Esophagus muscularis mucosa (tissue), 4 donors: ENCODE measurements around the gene AMOT. TPM values are rescaled to one million over a fixed set of nuclear protein-coding genes. Genes with fewer than 3 reads are reported as not detected.

Experiments
- DNase-seq: peaks from one replicate; pipeline ENCODE4 v3.0.0-alpha.2; 2017; ENCODE audit errors: extremely low spot score
- H3K27ac ChIP-seq, 4 donors: fragments of 200-600 bp; sonication (generic); replicated peaks in 1 of 4; 1 replicate in 3 of 4; 2 replicates in 1 of 4; pipeline ENCODE4 v1.5.1; 2016 to 2019; ENCODE audit warnings: mild to moderate bottlenecking in 1 of 4
- H3K27me3 ChIP-seq, 4 donors: fragments of 200-600 bp; sonication (generic); one replicate each; pipeline versions ENCODE4 v1.5.1 to v1.6.0; 2016 to 2019
- H3K36me3 ChIP-seq, 4 donors: fragments of 200-600 bp; sonication (generic); one replicate each; pipeline ENCODE4 v1.5.1; 2016 to 2019
- H3K4me1 ChIP-seq, 4 donors: fragments of 200-600 bp; sonication (generic); one replicate each; pipeline ENCODE4 v1.5.1; 2016 to 2019
- H3K4me3 ChIP-seq, 4 donors: fragments of 200-600 bp; sonication (generic); 1 replicate in 2 of 4; 2 replicates in 2 of 4; pipeline ENCODE4 v1.5.1; 2016 to 2019; ENCODE audit warnings: mild to moderate bottlenecking in 4 of 4, moderate library complexity in 1 of 4
- H3K9me3 ChIP-seq, 4 donors: fragments of 200-600 bp; sonication (generic); 1 replicate in 3 of 4; 2 replicates in 1 of 4; pipeline ENCODE4 v1.5.1; 2016 to 2019
- EP300 ChIP-seq: sonication (generic); formaldehyde crosslinking; IDR thresholded peaks from one replicate; pipeline ENCODE4 v1.6.1; 2017; ENCODE audit warnings: antibody characterized with exemption
- POLR2A ChIP-seq: fragments of 450-650 bp; IDR thresholded peaks from one replicate; pipeline ENCODE4 v1.6.1; 2017; ENCODE audit warnings: antibody characterized with exemption, moderate library complexity, mild to moderate bottlenecking, low read depth
- POLR2AphosphoS5 ChIP-seq, 2 donors: sonication (generic); formaldehyde crosslinking; IDR thresholded peaks; one replicate each; pipeline ENCODE4 v1.6.1; 2017; ENCODE audit warnings: antibody characterized with exemption in 2 of 2
- WGBS: methylation state at CpG from one replicate; pipeline ENCODE4 v1.1.5; 2018; 5-methylcytosine and 5-hydroxymethylcytosine counted together
- intact Hi-C: fragments of 100-400 bp; cut with DNase I; formaldehyde crosslinking; loops from one replicate; pipeline ENCODE4 v1.15.1; 2023
- total RNA-seq, 4 donors: library from RNA; depleted of rRNA; stranded (reverse); fragments of >200 nt; gene quantifications; one replicate each; pipeline versions ENCODE4 v1.1.0 to v1.2.1, GENCODE V29; 2016
- TF ChIP-seq, protein P1 (sequence below), 3 experiments: fragments of 200-600 bp in 2 of 3; fragments of 450-650 bp in 1 of 3; sonication (generic) in 2 of 3; IDR thresholded peaks; one replicate each; pipeline ENCODE4 v1.5.1; 2017 to 2019; ENCODE audit warnings: antibody characterized with exemption in 3 of 3, mild to moderate bottlenecking in 2 of 3, moderate library complexity in 1 of 3

AMOT gene
- total RNA-seq, 4 donors from 2014 or later, result 4.5 to 11.1 (median 9.2) TPM

DNA sequence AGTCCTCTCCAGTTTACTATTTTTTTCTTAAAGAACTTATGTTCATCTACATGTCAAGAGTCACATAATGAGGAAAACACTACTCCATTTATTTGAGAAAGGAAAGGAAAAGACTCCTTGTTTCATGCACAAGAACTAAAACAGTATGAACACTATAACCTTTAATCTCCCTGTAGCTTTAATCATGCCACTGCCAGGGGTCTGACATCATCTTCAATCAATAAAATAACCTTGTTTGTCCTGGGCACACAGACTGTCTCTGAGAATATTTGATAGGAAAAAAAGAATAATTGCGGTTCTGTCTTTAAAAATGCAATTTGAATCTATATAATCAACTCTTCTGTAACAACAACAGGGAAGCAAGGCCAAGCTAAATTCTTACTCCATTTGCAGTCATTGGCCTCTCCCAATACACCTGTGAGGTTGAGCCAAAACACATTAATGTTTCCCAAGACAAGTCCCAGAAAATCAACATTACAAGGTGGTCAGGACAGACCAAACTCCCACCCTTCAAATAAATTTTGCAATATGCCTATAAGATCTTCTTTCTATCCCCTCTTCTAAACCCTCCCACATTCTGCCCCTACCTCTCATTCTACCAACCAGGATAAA, 13.2 kb downstream of the AMOT start:
- H3K36me3 ChIP-seq, result no peaks in the 10 kb centered on the region
- 81% methylated on average over 1 of the region's 1 CpG for WGBS
- no peaks in the 10 kb centered on the region for H3K9me3 ChIP-seq
- no peak overlapping the region for H3K4me3 ChIP-seq
- no peak overlapping the region for H3K27ac ChIP-seq
- TF ChIP-seq EP300 (no peak), POLR2A (no peak), POLR2AphosphoS5 (IDR thresholded peaks at IDR 0.05) (no peak)
- TF ChIP-seq, protein P1, sequence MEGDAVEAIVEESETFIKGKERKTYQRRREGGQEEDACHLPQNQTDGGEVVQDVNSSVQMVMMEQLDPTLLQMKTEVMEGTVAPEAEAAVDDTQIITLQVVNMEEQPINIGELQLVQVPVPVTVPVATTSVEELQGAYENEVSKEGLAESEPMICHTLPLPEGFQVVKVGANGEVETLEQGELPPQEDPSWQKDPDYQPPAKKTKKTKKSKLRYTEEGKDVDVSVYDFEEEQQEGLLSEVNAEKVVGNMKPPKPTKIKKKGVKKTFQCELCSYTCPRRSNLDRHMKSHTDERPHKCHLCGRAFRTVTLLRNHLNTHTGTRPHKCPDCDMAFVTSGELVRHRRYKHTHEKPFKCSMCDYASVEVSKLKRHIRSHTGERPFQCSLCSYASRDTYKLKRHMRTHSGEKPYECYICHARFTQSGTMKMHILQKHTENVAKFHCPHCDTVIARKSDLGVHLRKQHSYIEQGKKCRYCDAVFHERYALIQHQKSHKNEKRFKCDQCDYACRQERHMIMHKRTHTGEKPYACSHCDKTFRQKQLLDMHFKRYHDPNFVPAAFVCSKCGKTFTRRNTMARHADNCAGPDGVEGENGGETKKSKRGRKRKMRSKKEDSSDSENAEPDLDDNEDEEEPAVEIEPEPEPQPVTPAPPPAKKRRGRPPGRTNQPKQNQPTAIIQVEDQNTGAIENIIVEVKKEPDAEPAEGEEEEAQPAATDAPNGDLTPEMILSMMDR (IDR thresholded peaks at IDR 0.05), result no peak
- no peaks in the 10 kb centered on the region for H3K27me3 ChIP-seq
- H3K4me1 ChIP-seq, result no peaks in the 10 kb centered on the region
- intact Hi-C loops, result no loop called here
- DNase-seq, result no peak

DNA sequence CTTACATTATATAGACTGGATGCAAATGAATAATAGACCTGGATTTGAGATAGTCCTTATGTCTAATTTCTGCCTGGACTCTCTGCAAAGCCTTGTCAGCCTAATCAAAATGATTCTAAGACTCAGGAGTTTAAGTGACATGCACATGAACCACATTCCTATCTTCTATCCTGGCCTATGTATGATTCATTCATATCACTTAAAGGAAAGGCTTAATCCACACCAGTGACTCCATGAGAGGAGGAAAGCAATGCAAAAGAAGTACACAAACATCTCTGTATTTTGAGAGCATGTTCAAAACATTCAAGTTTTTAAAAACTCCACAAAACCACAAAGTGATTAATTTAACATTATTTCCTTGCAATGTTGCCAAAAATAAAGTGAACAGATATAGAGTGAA, 14.6 kb downstream of the AMOT start:
- TF ChIP-seq EP300 (no peak), POLR2A (no peak), POLR2AphosphoS5 (IDR thresholded peaks at IDR 0.05) (no peak)
- TF ChIP-seq, protein P1 (IDR thresholded peaks at IDR 0.05), result no peak
- H3K27me3 ChIP-seq, result no peaks in the 10 kb centered on the region

DNA sequence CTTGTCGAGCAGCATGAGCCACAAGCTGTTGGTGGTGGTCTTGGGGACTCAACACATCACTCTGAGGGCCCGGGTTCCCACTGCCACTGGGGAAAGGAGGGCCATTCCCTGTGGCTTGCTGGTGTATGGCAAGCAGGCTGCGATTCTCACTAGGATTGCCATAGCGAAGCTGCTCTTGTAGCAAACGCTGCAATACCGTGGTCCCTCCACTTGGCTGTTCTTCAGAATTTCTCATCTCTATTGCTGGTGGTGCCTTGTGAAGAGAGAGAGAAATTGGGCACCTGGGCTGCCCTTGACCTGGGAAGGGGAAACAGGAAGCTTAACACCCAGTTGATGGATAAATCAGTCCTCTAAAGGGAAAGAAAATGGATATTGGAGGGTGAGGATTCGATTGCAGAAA, 17.7 kb downstream of the AMOT start:
- no peaks in the 10 kb centered on the region for H3K36me3 ChIP-seq
- H3K27me3 ChIP-seq, result no peaks in the 10 kb centered on the region
- no peak for DNase-seq
- H3K9me3 ChIP-seq, result no peaks in the 10 kb centered on the region
- WGBS, result 72% methylated on average over 6 of the region's 7 CpGs
- peaks cover 0 to 28% (median 19%) of the 10 kb centered on the region in 4 donors for H3K4me1 ChIP-seq
- intact Hi-C loops, result no loop called here
- no peak overlapping the region for H3K4me3 ChIP-seq
- H3K27ac ChIP-seq, result no peak overlapping the region
- TF ChIP-seq, protein P1 (IDR thresholded peaks at IDR 0.05), result no peak
- TF ChIP-seq POLR2AphosphoS5 (IDR thresholded peaks at IDR 0.05) (no peak), EP300 (no peak), POLR2A (no peak)

More for the DNA sequence above, 14.6 kb downstream of the AMOT start:
- DNase-seq, result no peak
- H3K4me3 ChIP-seq, result no peak overlapping the region
- no peaks in the 10 kb centered on the region for H3K36me3 ChIP-seq
- intact Hi-C loops, result no loop called here
- H3K4me1 ChIP-seq, result no peaks in the 10 kb centered on the region
- H3K9me3 ChIP-seq, result no peaks in the 10 kb centered on the region
- H3K27ac ChIP-seq, result no peak overlapping the region

DNA sequence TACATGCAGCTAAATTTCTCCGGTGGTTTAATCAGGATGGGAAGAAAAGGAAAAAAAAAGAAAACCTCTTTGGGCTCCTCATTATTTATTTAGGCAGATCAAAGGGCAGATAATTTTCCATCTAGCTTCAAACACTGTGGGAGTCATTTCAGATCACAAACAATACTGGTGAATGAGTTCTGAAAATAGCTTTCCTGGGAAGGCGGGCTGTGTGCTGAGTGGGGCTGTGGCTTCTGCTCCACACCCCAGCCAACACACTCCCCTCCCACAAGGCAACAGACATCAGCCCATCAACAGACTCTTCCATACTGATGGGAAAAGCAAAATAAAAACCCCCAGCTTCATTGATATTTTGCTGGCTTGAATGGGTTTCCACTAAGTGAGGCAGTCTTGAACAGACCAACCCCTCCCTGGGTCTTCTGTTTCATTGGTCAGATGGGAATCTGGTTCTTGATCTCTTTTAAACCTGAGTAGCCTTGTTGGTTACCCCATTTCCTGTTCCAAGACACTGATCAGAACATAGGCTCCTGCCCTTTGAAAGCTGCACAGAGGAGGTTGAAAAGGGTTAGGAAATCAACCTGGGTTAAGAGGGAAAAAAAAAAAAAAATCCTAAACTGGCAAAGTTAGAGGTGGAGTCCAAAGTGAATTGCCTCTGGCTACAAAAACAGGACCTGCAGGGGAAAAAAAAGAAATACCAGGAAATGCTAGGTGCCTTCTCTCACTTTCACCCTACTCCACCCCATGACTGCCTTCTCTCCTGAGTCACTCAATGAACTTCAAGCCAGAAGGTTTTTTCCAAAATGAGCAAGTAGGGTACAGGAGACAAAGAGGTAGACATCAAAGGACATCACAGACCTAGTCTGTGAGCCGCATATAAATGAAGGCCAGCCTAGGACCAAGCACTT, 20.0 kb downstream of the AMOT start:
- Histone ChIP-seq H3K27me3 (no peaks in the 10 kb centered on the region), H3K4me1 (peaks cover 0 to 28% (median 19%) of the 10 kb centered on the region in 4 donors), H3K27ac (no peak overlapping the region), H3K4me3 (no peak overlapping the region), H3K36me3 (peaks cover 0 to 2% (median 0%) of the 10 kb centered on the region in 4 donors), H3K9me3 (no peaks in the 10 kb centered on the region)
- intact Hi-C loops, result no loop called here
- TF ChIP-seq POLR2A, result no peak
- no peak for TF ChIP-seq POLR2AphosphoS5 (IDR thresholded peaks at IDR 0.05)
- TF ChIP-seq, protein P1 (IDR thresholded peaks at IDR 0.05), result no peak
- DNase-seq, result no peak
- 67% methylated on average over 3 of the region's 3 CpGs for WGBS
